Upper lobe of left lung (tissue), 4 donors: ENCODE data around the gene ZNF609.

Experiments
- EP300 ChIP-seq, 4 donors: sonication (generic); formaldehyde crosslinking; IDR thresholded peaks; one replicate each; pipeline ENCODE4 v1.5.1; 2017; ENCODE audit warnings: antibody characterized with exemption in 4 of 4, control low read depth in 2 of 4
- POLR2A ChIP-seq, 4 donors: fragments of 450-650 bp; IDR thresholded peaks; one replicate each; pipeline ENCODE4 v1.5.1; 2016 to 2017; ENCODE audit warnings: antibody characterized with exemption in 4 of 4, mild to moderate bottlenecking in 2 of 4
- POLR2AphosphoS5 ChIP-seq, 2 donors: sonication (generic); formaldehyde crosslinking; IDR thresholded peaks; one replicate each; pipeline ENCODE4 v1.5.1; 2017; ENCODE audit warnings: antibody characterized with exemption in 2 of 2
- TF ChIP-seq, protein P1 (sequence below), 6 experiments: fragments of 450-650 bp in 4 of 6; fragments of 200-600 bp in 2 of 6; sonication (generic) in 2 of 6; IDR thresholded peaks; one replicate each; pipeline ENCODE4 v1.5.1; 2016 to 2019; ENCODE audit warnings: antibody characterized with exemption in 6 of 6

GRCh38 chr15:64443016-64443415, 17.4 kb upstream of the ZNF609 start:
- TF ChIP-seq, protein P1, sequence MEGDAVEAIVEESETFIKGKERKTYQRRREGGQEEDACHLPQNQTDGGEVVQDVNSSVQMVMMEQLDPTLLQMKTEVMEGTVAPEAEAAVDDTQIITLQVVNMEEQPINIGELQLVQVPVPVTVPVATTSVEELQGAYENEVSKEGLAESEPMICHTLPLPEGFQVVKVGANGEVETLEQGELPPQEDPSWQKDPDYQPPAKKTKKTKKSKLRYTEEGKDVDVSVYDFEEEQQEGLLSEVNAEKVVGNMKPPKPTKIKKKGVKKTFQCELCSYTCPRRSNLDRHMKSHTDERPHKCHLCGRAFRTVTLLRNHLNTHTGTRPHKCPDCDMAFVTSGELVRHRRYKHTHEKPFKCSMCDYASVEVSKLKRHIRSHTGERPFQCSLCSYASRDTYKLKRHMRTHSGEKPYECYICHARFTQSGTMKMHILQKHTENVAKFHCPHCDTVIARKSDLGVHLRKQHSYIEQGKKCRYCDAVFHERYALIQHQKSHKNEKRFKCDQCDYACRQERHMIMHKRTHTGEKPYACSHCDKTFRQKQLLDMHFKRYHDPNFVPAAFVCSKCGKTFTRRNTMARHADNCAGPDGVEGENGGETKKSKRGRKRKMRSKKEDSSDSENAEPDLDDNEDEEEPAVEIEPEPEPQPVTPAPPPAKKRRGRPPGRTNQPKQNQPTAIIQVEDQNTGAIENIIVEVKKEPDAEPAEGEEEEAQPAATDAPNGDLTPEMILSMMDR (IDR thresholded peaks at IDR 0.05): no peak
- TF ChIP-seq EP300 (IDR thresholded peaks at IDR 0.05) (no peak), POLR2A (IDR thresholded peaks at IDR 0.05) (no peak), POLR2AphosphoS5 (IDR thresholded peaks at IDR 0.05) (no peak)
